ES-I3 (cell line): ENCODE data around the gene VAV1.

Experiments used
- H3K36me3 ChIP-seq: 2 replicates; pipeline ENCODE4 v1.6.1; 2013; ENCODE audit warnings: mild to moderate bottlenecking, low read length, control low read depth, moderate library complexity; ENCODE audit not compliant: insufficient read depth
- H3K4me1 ChIP-seq: 2 replicates; pipeline ENCODE4 v1.6.1; 2013; ENCODE audit warnings: mild to moderate bottlenecking, control low read depth, low read length; ENCODE audit not compliant: insufficient read depth
- H3K9ac ChIP-seq: 2 replicates; pipeline ENCODE4 v1.6.1; 2013; ENCODE audit warnings: low read depth, mild to moderate bottlenecking, low read length, moderate library complexity
- H3K9me3 ChIP-seq: 2 replicates; pipeline ENCODE4 v1.6.1; 2013; ENCODE audit warnings: mild to moderate bottlenecking, low read length, moderate library complexity; ENCODE audit not compliant: control insufficient read depth, insufficient read depth

The VAV1 gene, protein sequence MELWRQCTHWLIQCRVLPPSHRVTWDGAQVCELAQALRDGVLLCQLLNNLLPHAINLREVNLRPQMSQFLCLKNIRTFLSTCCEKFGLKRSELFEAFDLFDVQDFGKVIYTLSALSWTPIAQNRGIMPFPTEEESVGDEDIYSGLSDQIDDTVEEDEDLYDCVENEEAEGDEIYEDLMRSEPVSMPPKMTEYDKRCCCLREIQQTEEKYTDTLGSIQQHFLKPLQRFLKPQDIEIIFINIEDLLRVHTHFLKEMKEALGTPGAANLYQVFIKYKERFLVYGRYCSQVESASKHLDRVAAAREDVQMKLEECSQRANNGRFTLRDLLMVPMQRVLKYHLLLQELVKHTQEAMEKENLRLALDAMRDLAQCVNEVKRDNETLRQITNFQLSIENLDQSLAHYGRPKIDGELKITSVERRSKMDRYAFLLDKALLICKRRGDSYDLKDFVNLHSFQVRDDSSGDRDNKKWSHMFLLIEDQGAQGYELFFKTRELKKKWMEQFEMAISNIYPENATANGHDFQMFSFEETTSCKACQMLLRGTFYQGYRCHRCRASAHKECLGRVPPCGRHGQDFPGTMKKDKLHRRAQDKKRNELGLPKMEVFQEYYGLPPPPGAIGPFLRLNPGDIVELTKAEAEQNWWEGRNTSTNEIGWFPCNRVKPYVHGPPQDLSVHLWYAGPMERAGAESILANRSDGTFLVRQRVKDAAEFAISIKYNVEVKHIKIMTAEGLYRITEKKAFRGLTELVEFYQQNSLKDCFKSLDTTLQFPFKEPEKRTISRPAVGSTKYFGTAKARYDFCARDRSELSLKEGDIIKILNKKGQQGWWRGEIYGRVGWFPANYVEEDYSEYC

DNA sequence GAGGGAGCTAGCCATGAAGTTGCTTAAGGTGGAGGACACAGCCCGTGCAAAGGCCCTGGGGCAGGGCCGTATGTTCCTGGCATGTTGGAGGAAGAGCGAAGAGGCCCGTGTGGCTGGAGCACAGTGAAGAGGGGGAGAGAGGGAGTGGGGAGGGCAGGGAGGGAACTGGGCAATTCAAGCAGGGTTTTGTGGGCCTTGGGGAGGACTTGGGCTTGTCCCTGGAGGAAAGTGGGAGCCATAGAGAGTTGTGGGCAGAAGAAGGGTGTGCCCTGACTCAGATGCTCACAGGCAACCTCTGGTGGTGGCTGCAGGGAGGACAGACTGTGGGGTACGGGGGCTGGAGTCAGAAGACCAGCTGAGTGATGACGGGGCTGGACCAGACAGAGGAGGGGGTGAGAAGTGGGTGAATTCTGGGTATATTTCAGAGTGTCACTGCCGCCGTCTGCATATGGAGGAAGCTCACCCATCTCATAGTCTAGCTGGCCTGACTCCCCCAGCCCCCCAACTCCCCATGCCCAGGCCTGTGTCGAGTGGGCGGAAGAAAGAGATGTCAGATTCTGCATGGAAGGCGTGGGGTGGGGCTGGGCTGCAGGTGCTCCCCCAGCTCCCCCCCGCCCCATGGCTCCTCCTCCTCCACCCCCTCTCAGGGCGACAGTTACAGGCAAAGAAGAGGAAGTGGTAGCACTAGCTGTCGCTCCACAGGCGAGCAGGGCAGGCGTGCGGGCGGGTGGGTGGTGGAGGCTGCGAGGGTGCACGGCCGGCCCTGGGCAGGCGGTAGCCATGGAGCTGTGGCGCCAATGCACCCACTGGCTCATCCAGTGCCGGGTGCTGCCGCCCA, at the start of gene VAV1:
Gene VAV1, plus strand, starts transcription at position 681 of the 838 bp plus-strand sequence. Its CDS starts 100 bp downstream, at position 781.
- H3K9ac ChIP-seq, result peak within 1 kb of the TSS; percentile 42; the same call in 1 of the 2 replicates
- H3K9me3 ChIP-seq, result no peaks in the 10 kb centered on the region
- H3K36me3 ChIP-seq, result no peaks in the 10 kb centered on the region
- H3K4me1 ChIP-seq, result peaks cover 7% of the 10 kb centered on the region; the same call in 1 of the 2 replicates

DNA sequence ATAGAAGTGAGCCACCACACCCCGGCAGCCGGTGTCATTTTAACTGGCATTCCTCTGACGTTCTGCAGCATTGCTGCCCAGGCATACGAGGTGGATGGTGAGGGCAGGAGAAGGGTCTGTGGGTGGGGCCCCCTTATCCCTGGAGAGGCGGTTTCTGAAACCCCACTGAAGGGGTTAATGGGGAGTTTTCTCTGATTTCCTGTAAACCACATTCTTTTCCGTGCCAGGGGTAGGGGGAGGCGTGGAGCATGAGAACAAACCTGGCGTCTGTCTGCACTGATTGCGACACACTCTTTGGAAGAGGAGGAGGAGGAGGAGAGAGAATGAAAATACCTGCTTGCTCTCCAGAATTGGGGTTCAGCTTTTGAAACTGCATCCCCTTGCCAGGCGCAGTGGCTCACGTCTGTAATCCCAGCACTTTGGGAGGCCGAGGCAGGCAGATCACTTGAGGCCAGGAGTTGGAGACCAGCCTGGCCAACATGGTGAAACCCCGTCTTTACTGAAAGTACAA, 49.3 kb upstream of the VAV1 start:
- Histone ChIP-seq H3K4me1 (peaks cover 28% of the 10 kb centered on the region), H3K9ac (no peak overlapping the region), H3K36me3 (no peaks in the 10 kb centered on the region), H3K9me3 (no peaks in the 10 kb centered on the region)

DNA sequence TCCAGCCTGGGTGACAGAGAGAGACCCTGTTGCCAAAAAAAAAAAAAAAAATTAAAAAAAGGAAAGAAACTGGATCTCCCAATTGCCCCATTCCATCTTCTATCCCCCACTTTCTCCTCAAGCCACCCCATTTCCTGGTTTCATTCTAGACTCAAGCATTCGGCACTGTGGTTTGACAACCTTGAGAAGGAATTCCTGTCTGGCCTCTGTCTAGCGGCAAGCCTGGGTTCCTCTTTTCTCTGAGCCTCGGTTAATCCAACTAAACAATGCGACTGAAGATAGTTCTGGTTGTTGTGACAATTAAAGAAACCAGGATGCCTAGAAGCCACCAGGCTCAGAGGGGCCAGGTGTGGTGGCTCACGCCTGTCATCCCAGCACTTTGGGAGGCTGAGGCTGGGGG, 48.8 kb upstream of the VAV1 start:
- Histone ChIP-seq H3K36me3 (no peaks in the 10 kb centered on the region), H3K9ac (no peak overlapping the region), H3K9me3 (no peaks in the 10 kb centered on the region), H3K4me1 (peaks cover 32% of the 10 kb centered on the region)

DNA sequence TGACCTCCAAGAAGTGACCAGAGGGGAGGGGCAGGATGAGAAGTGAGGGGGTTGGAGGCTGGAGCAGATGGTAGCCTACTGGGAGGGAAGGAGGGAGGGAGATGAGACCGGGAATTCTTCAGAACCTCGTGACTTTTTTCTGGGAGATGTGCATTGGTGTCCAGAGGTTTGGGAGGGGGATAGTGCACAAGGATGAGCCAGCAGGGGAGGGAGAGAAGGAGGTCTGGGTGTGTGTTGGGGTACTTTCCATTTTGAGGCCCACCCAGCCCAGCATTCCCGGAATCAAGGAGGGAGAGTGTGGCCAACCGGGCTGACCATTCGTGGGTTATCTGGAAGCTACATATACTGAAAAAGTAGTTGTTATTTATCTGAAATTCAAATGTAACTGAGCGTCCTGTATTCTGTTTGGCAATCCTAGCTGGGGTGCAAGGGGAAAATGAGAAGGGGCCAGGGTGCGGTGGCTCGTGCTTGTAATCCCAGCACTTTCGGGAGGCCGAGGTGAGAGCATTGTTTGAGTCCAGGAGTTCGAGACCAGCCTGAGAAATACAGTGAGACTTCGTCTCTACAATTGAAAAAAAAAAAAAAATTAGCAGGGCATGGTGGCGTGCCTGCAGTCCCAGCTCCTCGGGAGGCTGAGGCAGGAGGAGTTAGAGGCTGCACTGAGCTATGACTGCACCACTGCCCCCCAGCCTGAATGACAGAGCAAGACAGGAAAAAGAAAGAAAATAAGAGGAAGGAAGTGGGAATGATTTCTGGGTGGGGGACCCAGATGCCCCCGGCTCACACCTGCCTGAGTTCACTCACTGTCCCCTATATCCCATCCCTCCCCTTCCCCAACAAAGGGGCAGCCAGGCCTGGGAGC, 47.6 kb upstream of the VAV1 start:
- Histone ChIP-seq H3K4me1 (peaks cover 32% of the 10 kb centered on the region), H3K9ac (no peak overlapping the region), H3K9me3 (no peaks in the 10 kb centered on the region), H3K36me3 (no peaks in the 10 kb centered on the region)

DNA sequence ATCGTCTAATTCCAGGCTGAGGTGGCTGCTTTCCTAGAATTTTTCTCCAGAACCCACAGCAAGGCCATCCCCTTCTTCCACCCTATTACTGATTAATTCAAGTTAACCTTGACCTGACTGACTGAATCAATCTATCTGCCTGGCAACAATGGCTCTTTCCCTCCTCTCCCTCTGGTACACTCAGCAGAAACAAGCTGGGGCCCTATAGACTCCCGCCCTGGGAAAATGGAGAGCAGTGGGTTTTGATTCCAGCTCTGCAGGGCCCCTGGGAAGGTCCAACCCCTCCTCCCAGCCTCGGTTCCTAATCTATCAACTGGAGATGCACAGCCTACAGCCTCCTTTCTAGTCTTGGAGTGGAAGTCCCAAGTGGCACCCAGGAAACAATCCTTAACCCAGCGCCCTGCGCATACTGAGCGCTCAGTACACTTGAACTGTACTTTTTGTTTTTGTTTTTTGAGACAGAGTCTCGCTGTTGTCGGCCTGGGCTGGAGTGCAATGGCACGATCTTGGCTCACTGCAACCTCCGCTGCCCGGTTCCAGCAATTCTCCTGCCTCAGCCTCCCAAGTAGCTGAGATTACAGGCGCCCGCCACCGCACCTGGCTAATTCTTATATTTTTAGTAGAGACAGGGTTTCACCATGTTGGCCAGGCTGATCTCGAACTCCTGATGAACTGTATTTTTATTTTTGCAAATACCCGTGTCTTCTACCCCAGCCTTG, 46.8 kb upstream of the VAV1 start:
- H3K9ac ChIP-seq, result no peak overlapping the region
- H3K9me3 ChIP-seq, result no peaks in the 10 kb centered on the region
- peaks cover 35% of the 10 kb centered on the region for H3K4me1 ChIP-seq
- H3K36me3 ChIP-seq, result no peaks in the 10 kb centered on the region

DNA sequence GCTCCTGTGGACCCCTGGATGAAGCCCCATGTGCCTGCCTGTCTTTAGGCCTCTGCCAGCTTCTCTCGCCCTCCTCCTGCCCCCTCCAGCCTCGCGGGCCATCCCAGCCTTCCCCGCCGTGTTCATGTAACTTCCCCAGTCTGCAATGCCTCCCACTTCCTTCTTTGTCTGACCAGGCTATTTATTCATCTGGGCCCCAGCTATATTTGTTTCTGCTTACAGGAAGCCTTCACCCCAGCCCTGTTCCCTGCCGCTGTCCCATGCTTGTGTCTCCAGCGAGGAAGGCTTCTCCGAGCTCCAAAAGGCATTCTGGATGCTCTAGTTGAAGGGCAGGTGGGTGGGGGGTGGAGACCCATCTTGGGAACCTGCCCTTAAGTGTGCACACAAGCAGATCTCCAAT, 44.2 kb upstream of the VAV1 start:
- Histone ChIP-seq H3K9me3 (no peaks in the 10 kb centered on the region), H3K36me3 (no peaks in the 10 kb centered on the region), H3K4me1 (peaks cover 24% of the 10 kb centered on the region), H3K9ac (no peak overlapping the region)

DNA sequence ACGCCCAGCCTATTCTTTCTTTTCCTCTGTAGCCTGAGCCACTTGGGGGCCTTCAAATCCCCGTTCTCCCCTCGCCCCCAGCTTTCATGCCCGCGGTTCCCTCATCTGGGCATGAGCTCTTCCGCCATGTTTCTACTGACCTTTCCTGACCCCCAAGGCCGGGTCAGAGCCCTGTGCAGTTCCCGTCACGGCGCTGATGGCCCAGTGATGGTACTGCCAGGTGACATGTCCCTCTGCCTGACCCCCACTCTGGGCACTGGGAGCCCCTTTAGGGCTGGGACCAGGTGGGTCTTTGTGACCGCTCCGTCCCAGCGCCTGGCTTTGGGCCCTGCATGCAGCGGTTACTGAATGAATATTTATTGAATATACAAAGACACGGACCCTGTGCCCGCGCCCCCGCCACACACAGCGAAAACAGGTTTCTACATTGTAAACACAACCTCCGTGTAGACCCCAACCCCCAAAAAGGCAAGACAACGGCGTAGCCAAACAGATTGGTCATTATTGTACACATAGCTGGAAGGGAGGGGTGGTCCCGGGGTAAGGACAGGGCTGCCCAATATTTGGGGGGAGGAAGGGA, 42.8 kb upstream of the VAV1 start:
- peaks cover 30% of the 10 kb centered on the region for H3K4me1 ChIP-seq
- no peaks in the 10 kb centered on the region for H3K9me3 ChIP-seq
- H3K9ac ChIP-seq, result peak overlapping the region; percentile 50
- H3K36me3 ChIP-seq, result no peaks in the 10 kb centered on the region

DNA sequence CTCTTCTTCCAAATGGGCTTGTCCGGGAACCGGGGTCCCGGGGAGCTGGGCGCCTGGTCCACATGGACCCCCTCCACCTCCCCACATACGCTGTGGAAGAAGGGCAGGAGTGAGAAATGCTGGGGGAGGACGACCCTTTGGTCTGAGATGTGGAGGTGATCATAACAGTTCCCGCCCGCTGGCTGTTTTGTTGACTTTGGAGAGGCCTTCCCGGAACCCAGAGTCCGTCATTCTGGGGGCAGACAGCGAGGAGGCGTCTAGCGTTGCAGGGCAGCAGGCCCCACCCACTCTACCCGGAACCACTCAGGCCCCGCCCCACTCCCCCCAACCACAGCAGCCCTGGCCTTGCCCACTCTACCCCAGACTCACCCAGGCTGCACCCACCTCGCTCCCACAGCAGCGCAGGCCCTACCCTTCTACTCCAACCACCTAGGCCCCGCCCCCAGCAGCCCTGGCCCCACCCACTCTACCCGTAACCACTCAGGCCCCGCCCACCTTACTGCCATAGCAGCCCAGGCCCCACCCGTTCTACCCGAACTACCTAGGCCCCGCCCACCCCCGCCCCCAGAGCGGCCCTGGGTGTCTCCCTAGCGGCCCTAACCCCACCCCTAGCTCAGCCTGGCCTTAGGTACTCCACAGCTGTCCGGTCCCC, 42.2 kb upstream of the VAV1 start:
- peak overlapping the region; percentile 50 for H3K9ac ChIP-seq
- no peaks in the 10 kb centered on the region for H3K9me3 ChIP-seq
- peaks cover 28% of the 10 kb centered on the region; the same call in 1 of the 2 replicates for H3K4me1 ChIP-seq
- no peaks in the 10 kb centered on the region for H3K36me3 ChIP-seq

DNA sequence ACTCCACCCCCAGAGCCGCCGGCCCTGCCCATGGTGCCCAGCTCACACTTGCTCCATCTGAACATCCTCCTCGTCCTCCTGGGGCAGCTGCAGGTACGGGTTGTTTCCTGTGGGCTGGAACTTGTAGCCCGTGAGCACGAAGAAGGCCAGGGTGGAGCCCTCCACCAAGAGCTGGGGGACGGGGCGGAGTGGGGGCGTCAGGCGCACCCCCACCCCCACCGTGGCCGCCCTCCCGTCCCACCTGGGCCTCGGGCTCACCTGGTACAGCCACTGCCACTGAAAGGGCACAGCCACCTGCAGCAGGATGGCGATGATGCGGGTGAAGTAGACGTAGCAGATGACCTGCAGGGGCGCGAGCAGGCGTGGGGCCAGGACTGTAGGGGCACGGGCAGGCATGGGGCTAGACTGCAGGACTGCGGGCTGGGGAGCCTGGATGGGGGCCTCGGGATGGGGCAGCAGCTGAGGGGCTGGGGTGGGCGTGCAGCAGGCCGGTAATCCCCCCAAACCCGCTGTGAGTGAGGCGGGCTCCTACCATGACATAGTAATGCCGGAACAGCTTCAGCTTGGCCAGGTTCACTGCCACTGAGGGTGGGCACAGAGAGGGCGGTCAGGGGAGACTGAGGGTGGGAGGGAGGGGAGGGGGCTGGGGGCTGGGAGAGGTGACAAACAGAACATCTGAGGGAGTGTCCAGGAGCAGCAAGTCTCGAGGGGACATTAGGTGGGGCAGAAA, 41.4 kb upstream of the VAV1 start:
- no peaks in the 10 kb centered on the region for H3K9me3 ChIP-seq
- peaks cover 23% of the 10 kb centered on the region; the same call in 1 of the 2 replicates for H3K4me1 ChIP-seq

DNA sequence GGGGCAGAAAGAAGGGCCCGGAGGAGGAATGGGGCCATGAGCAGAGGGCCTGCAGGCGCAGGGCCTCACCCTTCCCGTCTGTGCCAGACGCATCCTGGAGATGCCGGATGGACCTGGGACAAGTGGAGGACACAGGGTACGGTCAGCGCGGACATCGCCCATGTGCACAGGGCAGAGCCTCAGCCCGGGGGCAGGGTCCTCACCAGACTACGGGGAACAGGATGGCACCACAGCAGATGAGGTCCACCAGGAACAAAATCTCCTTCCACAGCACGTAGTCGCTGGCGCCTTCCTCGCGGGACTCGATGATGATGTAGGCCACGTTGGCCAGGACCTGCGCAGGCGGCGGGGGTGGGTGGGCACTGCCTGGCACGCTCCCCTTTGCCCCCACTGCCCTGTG, 40.7 kb upstream of the VAV1 start:
- no peaks in the 10 kb centered on the region for H3K36me3 ChIP-seq
- H3K9me3 ChIP-seq, result no peaks in the 10 kb centered on the region
- H3K4me1 ChIP-seq, result peaks cover 23% of the 10 kb centered on the region; the same call in 1 of the 2 replicates
- H3K9ac ChIP-seq, result no peak overlapping the region

More for the DNA sequence above, 41.4 kb upstream of the VAV1 start:
- H3K36me3 ChIP-seq, result no peaks in the 10 kb centered on the region
- H3K9ac ChIP-seq, result no peak overlapping the region

DNA sequence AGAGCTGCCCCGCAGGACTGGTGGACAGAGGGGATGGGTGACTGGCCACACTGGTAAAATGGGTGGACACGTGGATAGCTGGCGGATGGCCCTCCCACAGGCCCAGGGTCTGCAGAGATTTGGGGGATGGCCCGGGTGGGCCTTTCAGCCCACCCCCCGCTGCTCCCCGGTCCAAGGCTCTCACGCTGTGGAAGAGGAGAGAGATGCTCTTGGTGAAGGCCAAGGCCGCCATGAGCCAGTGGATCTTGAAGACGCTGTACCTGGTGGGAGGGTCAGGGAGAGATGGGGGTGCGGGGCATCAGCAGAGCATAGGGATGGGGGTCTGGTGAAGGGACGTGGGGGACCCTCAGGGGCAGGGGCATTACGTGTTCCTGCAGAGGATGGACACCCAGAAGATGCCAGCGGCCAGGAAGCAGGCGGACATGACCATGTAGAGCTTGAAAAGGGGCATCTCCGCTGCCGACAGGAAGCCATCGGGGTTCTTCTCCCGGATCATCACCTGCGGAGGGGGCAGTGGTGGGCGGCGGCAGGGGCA, 39.6 kb upstream of the VAV1 start:
- Histone ChIP-seq H3K36me3 (no peaks in the 10 kb centered on the region), H3K9me3 (no peaks in the 10 kb centered on the region), H3K9ac (no peak overlapping the region), H3K4me1 (peaks cover 23% of the 10 kb centered on the region; the same call in 1 of the 2 replicates)
